Immature natural killer cell (primary cell): ENCODE data around the gene CHADL. TPM values are rescaled to one million over a fixed set of nuclear protein-coding genes. Genes with fewer than 3 reads are reported as not detected.
A peak's percentile ranks its signal among the peaks of the same experiment; 100 is the strongest.

Source experiments
- DNase-seq, 3 donors: peaks; one replicate each; pipeline ENCODE4 v3.0.0; 2022; ENCODE audit warnings: mixed read lengths in 1 of 3
- H3K27ac Mint-ChIP-seq, 6 donors: one replicate each; pipeline ENCODE4 v1.8.0; 2020; ENCODE audit warnings: mixed read lengths in 6 of 6, mild to moderate bottlenecking in 5 of 6, inconsistent platforms in 4 of 6, moderate library complexity in 3 of 6
- H3K27me3 Mint-ChIP-seq, 3 donors: one replicate each; pipeline ENCODE4 v1.8.0; 2020 to 2021; ENCODE audit warnings: low read depth in 3 of 3, mild to moderate bottlenecking in 3 of 3, mixed read lengths in 3 of 3, moderate library complexity in 3 of 3, inconsistent platforms in 1 of 3
- H3K36me3 Mint-ChIP-seq, 3 donors: one replicate each; pipeline ENCODE4 v1.8.0; 2020; ENCODE audit warnings: mixed read lengths in 3 of 3, inconsistent platforms in 2 of 3, mild to moderate bottlenecking in 2 of 3
- H3K4me1 Mint-ChIP-seq, 2 donors: one replicate each; pipeline ENCODE4 v1.8.0; 2020; ENCODE audit warnings: inconsistent platforms in 2 of 2, mild to moderate bottlenecking in 2 of 2, mixed read lengths in 2 of 2, moderate library complexity in 1 of 2
- H3K4me3 Mint-ChIP-seq, 5 donors: one replicate each; pipeline ENCODE4 v1.8.0; 2020; ENCODE audit warnings: mild to moderate bottlenecking in 5 of 5, mixed read lengths in 5 of 5, inconsistent platforms in 3 of 5, moderate library complexity in 3 of 5
- H3K9me3 Mint-ChIP-seq, 6 donors: one replicate each; pipeline ENCODE4 v1.8.0; 2020; ENCODE audit warnings: mild to moderate bottlenecking in 6 of 6, mixed read lengths in 6 of 6, inconsistent platforms in 4 of 6, moderate library complexity in 3 of 6
- polyA plus RNA-seq, 3 donors: library from polyadenylated mRNA; unstranded; fragments of 300-500 nt; fragmentation: Illumina TruSeq; gene quantifications; one replicate each; pipeline ENCODE4 v1.2.3, GENCODE V29; 2021

Gene CHADL
- polyA plus RNA-seq, 3 donors from 2014 or later = 0.32 to 0.90 TPM; not detected in 1

GRCh38 chr22:41231369-41231768 lies 9.4 kb downstream of the CHADL start:
- DNase-seq = no peak
- peaks cover 0 to 7% (median 3%) of the 10 kb centered on the region in 3 donors for H3K36me3 Mint-ChIP-seq
- H3K27ac Mint-ChIP-seq = peak overlapping the region in 2 of 6 donors; percentile 21 to 30
- no peaks in the 10 kb centered on the region for H3K4me1 Mint-ChIP-seq
- H3K4me3 Mint-ChIP-seq = no peak overlapping the region
- H3K9me3 Mint-ChIP-seq = no peaks in the 10 kb centered on the region
- H3K27me3 Mint-ChIP-seq = no peaks in the 10 kb centered on the region

GRCh38 chr22:41230401-41230785 lies 10.3 kb downstream of the CHADL start:
- Mint-ChIP-seq H3K27me3 (no peaks in the 10 kb centered on the region), H3K27ac (no peak overlapping the region), H3K4me3 (no peak overlapping the region), H3K4me1 (no peaks in the 10 kb centered on the region), H3K9me3 (no peaks in the 10 kb centered on the region), H3K36me3 (peaks cover 0 to 7% (median 3%) of the 10 kb centered on the region in 3 donors)
- no peak for DNase-seq

- no peak for DNase-seq
- Mint-ChIP-seq H3K9me3 (no peaks in the 10 kb centered on the region), H3K4me1 (no peaks in the 10 kb centered on the region), H3K36me3 (peaks cover 0 to 7% (median 3%) of the 10 kb centered on the region in 3 donors), H3K4me3 (no peak overlapping the region), H3K27ac (no peak overlapping the region), H3K27me3 (no peaks in the 10 kb centered on the region)
Observed at GRCh38 chr22:41229730-41230400, 10.9 kb downstream of the CHADL start.

GRCh38 chr22:41229215-41229614 lies 11.5 kb downstream of the CHADL start:
- DNase-seq = no peak
- Mint-ChIP-seq H3K36me3 (peaks cover 0 to 7% (median 3%) of the 10 kb centered on the region in 3 donors), H3K4me3 (no peak overlapping the region), H3K4me1 (no peaks in the 10 kb centered on the region), H3K27ac (no peak overlapping the region), H3K27me3 (no peaks in the 10 kb centered on the region), H3K9me3 (no peaks in the 10 kb centered on the region)

- DNase-seq = no peak
- no peaks in the 10 kb centered on the region for H3K9me3 Mint-ChIP-seq
- peak overlapping the region in 1 of 6 donors; percentile 40 for H3K27ac Mint-ChIP-seq
- no peaks in the 10 kb centered on the region for H3K4me1 Mint-ChIP-seq
- no peaks in the 10 kb centered on the region for H3K27me3 Mint-ChIP-seq
- H3K4me3 Mint-ChIP-seq = no peak overlapping the region
- peaks cover 0 to 10% (median 3%) of the 10 kb centered on the region in 3 donors for H3K36me3 Mint-ChIP-seq
Observed at GRCh38 chr22:41226723-41227655, 13.7 kb downstream of the CHADL start.

GRCh38 chr22:41223535-41223934 lies 17.2 kb downstream of the CHADL start:
- H3K9me3 Mint-ChIP-seq = no peaks in the 10 kb centered on the region

GRCh38 chr22:41222846-41223507 lies 17.8 kb downstream of the CHADL start:
- Mint-ChIP-seq H3K36me3 (peaks cover 4 to 26% (median 7%) of the 10 kb centered on the region in 3 donors), H3K9me3 (no peaks in the 10 kb centered on the region), H3K27ac (no peak overlapping the region), H3K4me3 (no peak overlapping the region), H3K27me3 (no peaks in the 10 kb centered on the region), H3K4me1 (peaks cover 1 to 2% of the 10 kb centered on the region in 2 donors)
- DNase-seq = no peak

More at GRCh38 chr22:41223535-41223934, 17.2 kb downstream of the CHADL start:
- no peak overlapping the region for H3K4me3 Mint-ChIP-seq
- peaks cover 4 to 26% (median 7%) of the 10 kb centered on the region in 3 donors for H3K36me3 Mint-ChIP-seq
- H3K27ac Mint-ChIP-seq = peak overlapping the region in 1 of 6 donors; percentile 2
- H3K4me1 Mint-ChIP-seq = no peaks in the 10 kb centered on the region
- no peak for DNase-seq
- H3K27me3 Mint-ChIP-seq = no peaks in the 10 kb centered on the region

GRCh38 chr22:41217553-41218157 lies 23.1 kb downstream of the CHADL start:
- Mint-ChIP-seq H3K4me3 (peak overlapping the region in 2 of 5 donors; percentile 4 to 43), H3K9me3 (no peaks in the 10 kb centered on the region), H3K27me3 (no peaks in the 10 kb centered on the region), H3K36me3 (peaks cover 11 to 33% (median 22%) of the 10 kb centered on the region in 3 donors), H3K4me1 (peaks cover 8 to 10% of the 10 kb centered on the region in 2 donors), H3K27ac (peak overlapping the region in 4 of 6 donors; percentile 60 to 72 (median 70))
- no peak for DNase-seq

GRCh38 chr22:41216984-41217383 lies 23.7 kb downstream of the CHADL start:
- H3K4me3 Mint-ChIP-seq = no peak overlapping the region
- H3K36me3 Mint-ChIP-seq = peaks cover 13 to 36% (median 22%) of the 10 kb centered on the region in 3 donors
- peak overlapping the region in 1 of 6 donors; percentile 60 for H3K27ac Mint-ChIP-seq
- H3K27me3 Mint-ChIP-seq = no peaks in the 10 kb centered on the region
- no peaks in the 10 kb centered on the region for H3K9me3 Mint-ChIP-seq
- H3K4me1 Mint-ChIP-seq = peaks cover 8 to 10% of the 10 kb centered on the region in 2 donors
- DNase-seq = no peak

GRCh38 chr22:41215926-41216325 lies 24.8 kb downstream of the CHADL start:
- H3K27ac Mint-ChIP-seq = no peak overlapping the region
- H3K27me3 Mint-ChIP-seq = no peaks in the 10 kb centered on the region
- no peak overlapping the region for H3K4me3 Mint-ChIP-seq
- no peak for DNase-seq
- H3K9me3 Mint-ChIP-seq = no peaks in the 10 kb centered on the region
- peaks cover 11 to 32% (median 18%) of the 10 kb centered on the region in 3 donors for H3K36me3 Mint-ChIP-seq
- peaks cover 8 to 10% of the 10 kb centered on the region in 2 donors for H3K4me1 Mint-ChIP-seq

GRCh38 chr22:41215409-41215808 lies 25.3 kb downstream of the CHADL start:
- H3K9me3 Mint-ChIP-seq = no peaks in the 10 kb centered on the region
- no peak overlapping the region for H3K27ac Mint-ChIP-seq
- peaks cover 8 to 10% of the 10 kb centered on the region in 2 donors for H3K4me1 Mint-ChIP-seq
- no peaks in the 10 kb centered on the region for H3K27me3 Mint-ChIP-seq
- no peak overlapping the region for H3K4me3 Mint-ChIP-seq
- peaks cover 14 to 30% (median 22%) of the 10 kb centered on the region in 3 donors for H3K36me3 Mint-ChIP-seq
- no peak for DNase-seq

GRCh38 chr22:41206719-41207118 lies 34.0 kb downstream of the CHADL start:
- peak overlapping the region in 1 of 6 donors; percentile 70 for H3K27ac Mint-ChIP-seq
- no peaks in the 10 kb centered on the region for H3K9me3 Mint-ChIP-seq
- H3K27me3 Mint-ChIP-seq = peaks cover 7 to 10% (median 9%) of the 10 kb centered on the region in 3 donors
- H3K4me1 Mint-ChIP-seq = peaks cover 15 to 38% of the 10 kb centered on the region in 2 donors
- peak overlapping the region; percentile 68 to 97 (median 71) for H3K4me3 Mint-ChIP-seq
- DNase-seq = no peak
- peaks cover 4 to 9% (median 7%) of the 10 kb centered on the region in 3 donors for H3K36me3 Mint-ChIP-seq
